Activated CD4-positive, alpha-beta memory T cell treated with anti-CD3 and anti-CD28 coated beads for 36 hours (primary cell): ENCODE data around the gene A4GALT. TPM values are rescaled to one million over a fixed set of nuclear protein-coding genes. Genes with fewer than 3 reads are reported as not detected.
"Not testable (repeated sequence)": the region's sequence is repeated elsewhere in the genome, so short reads cannot be mapped to it uniquely, and the experiment has no call there.

ENCODE experiments used
- CTCF ChIA-PET: fragments of 350-600 bp; sonication (Branson Sonifier 250); formaldehyde crosslinking; loops from one replicate; lab custom pipeline; 2021; ENCODE audit warnings: antibody characterized with exemption, inconsistent platforms; lab: Charles Lee
- POLR2A ChIA-PET: fragments of 350-600 bp; sonication (Branson Sonifier 250); formaldehyde crosslinking; loops from one replicate; lab custom pipeline; 2021; ENCODE audit warnings: antibody characterized with exemption; lab: Charles Lee
- DNase-seq: peaks from one replicate; pipeline ENCODE4 v3.0.0-alpha.2; 2020
- H3K27ac Mint-ChIP-seq: one replicate; pipeline ENCODE4 v1.8.0; 2021; ENCODE audit warnings: mixed read lengths
- H3K27me3 Mint-ChIP-seq: one replicate; pipeline ENCODE4 v1.8.0; 2021; ENCODE audit warnings: mixed read lengths
- H3K36me3 Mint-ChIP-seq: one replicate; pipeline ENCODE4 v1.8.0; 2021; ENCODE audit warnings: mixed read lengths
- H3K4me1 Mint-ChIP-seq: one replicate; pipeline ENCODE4 v1.8.0; 2021; ENCODE audit warnings: low read depth, mixed read lengths
- H3K4me3 Mint-ChIP-seq: one replicate; pipeline ENCODE4 v1.8.0; 2021; ENCODE audit warnings: mild to moderate bottlenecking, mixed read lengths
- H3K9me3 Mint-ChIP-seq: one replicate; pipeline ENCODE4 v1.8.0; 2021; ENCODE audit warnings: mixed read lengths
- intact Hi-C: fragments of 100-400 bp; cut with micrococcal nuclease; formaldehyde crosslinking; loops from one replicate; pipeline ENCODE4 v1.15.1; 2023
- total RNA-seq, 2 experiments: library from RNA; stranded (reverse); gene quantifications; one replicate each; pipeline ENCODE4 v1.2.3, GENCODE V29; 2021

A4GALT gene
- total RNA-seq, 2 experiments from 2014 or later: not detected

GRCh38 chr22:42670046-42670445, 50.6 kb downstream of the A4GALT start:
- H3K9me3 Mint-ChIP-seq: no peaks in the 10 kb centered on the region

GRCh38 chr22:42666393-42666792, 54.3 kb downstream of the A4GALT start:
- POLR2A ChIA-PET, H3K9me3 Mint-ChIP-seq, DNase-seq, H3K4me3 Mint-ChIP-seq, H3K4me1 Mint-ChIP-seq, H3K27me3 Mint-ChIP-seq, H3K27ac Mint-ChIP-seq, intact Hi-C loops, H3K36me3 Mint-ChIP-seq: not testable (repeated sequence)
- CTCF ChIA-PET: interaction anchor here (0.5 to 1.0 kb wide), 2 partner anchors 201 to 233 kb away, joined by 3 to 4 read pairs; no protein-coding TSS in a partner anchor

More at GRCh38 chr22:42670046-42670445, 50.6 kb downstream of the A4GALT start:
- CTCF ChIA-PET: no interaction called here
- intact Hi-C loops: no loop called here
- no peak overlapping the region for H3K4me3 Mint-ChIP-seq
- H3K27ac Mint-ChIP-seq: no peak overlapping the region
- no peak for DNase-seq
- peaks cover 10% of the 10 kb centered on the region for H3K4me1 Mint-ChIP-seq
- POLR2A ChIA-PET: no interaction called here
- H3K27me3 Mint-ChIP-seq: no peaks in the 10 kb centered on the region
- no peaks in the 10 kb centered on the region for H3K36me3 Mint-ChIP-seq

- Mint-ChIP-seq H3K27ac (no peak overlapping the region), H3K36me3 (no peaks in the 10 kb centered on the region)
Observed at GRCh38 chr22:42664976-42665831, 55.5 kb downstream of the A4GALT start.

DNA sequence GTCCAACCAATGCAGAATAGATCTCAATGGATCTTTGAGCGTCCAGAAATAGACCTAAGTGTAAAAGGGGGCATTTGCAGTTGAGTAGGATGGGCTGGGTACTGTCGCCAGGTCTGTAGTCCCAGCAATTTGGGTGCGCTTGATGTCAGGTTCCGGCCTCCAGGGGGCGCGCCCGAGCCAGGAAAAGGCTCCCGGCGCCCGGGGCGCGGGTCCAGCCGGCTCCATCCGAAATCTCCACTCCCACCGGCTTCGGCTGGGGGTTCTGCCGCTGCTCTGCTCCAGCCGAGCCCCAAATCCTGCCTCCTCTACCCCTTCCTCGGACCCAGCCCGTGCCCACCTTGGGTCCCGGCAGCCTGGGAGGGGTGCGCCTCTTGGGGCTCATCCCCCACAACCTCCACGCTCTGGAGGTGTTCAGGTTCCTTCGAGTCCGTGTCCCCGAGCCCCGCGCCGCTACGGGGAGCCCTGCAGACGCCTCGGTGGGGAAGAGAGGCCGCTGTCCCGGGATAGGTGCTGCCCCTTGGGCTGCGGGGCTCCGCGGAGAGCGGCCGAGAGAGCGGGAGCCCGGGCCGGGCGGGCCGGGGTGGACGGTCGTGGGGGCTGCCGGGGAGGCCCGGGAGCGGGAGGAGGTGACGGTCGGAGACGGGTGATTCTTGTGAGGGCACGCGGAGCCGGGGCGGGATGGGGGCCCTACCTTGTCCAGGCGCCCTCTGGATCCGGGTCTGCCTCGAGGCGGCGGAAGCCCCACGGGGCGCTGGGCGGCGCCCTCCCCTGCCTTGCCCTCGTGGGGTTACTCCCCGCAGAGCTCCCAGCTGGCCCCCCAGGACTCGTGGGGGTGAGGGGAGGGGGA, 58.5 kb downstream of the A4GALT start:
- intact Hi-C loops: no loop called here
- no peaks in the 10 kb centered on the region for H3K4me1 Mint-ChIP-seq
- no peaks in the 10 kb centered on the region for H3K9me3 Mint-ChIP-seq
- peaks cover 4% of the 10 kb centered on the region for H3K27me3 Mint-ChIP-seq
- no peak overlapping the region for H3K27ac Mint-ChIP-seq
- H3K36me3 Mint-ChIP-seq: no peaks in the 10 kb centered on the region
- DNase-seq: peak; percentile 85
- H3K4me3 Mint-ChIP-seq: peak overlapping the region; percentile 55
- CTCF ChIA-PET: interaction anchor here (1.0 to 2.0 kb wide), 4 partner anchors 8 to 149 kb away, joined by 3 to 7 read pairs (median 4); no protein-coding TSS in a partner anchor
- POLR2A ChIA-PET: interaction anchor here (1.5 kb wide), 1 partner anchor 13 kb away, joined by 4 read pairs; the partner anchor contains the start of gene CYB5R3

More at GRCh38 chr22:42664976-42665831, 55.5 kb downstream of the A4GALT start:
- no peak for DNase-seq
- Mint-ChIP-seq H3K27me3 (no peaks in the 10 kb centered on the region), H3K4me1 (no peaks in the 10 kb centered on the region), H3K4me3 (no peak overlapping the region), H3K9me3 (no peaks in the 10 kb centered on the region)
- intact Hi-C loops: no loop called here
- ChIA-PET CTCF (no interaction called here), POLR2A (no interaction called here)

DNA sequence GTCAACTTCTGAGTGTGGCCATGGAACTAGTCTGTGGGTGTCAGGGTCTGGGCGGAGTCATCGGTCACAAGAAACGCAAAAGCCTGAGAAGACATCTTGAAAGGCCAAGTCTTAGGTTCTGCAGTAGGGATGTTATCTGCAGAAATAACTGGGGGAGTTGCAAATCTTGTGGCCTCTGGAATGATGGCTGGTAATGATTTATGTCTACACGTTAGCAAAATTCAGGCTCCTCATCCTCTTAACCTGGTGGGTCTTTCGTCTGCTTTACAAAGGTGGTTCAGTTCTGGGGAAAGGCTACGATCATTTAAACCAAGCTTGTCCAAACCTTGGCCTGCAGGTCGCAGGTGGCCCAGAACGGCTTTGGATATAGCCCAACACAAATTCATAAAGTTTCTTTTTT, 64.1 kb downstream of the A4GALT start:
- Mint-ChIP-seq H3K27ac (no peak overlapping the region), H3K4me3 (no peak overlapping the region), H3K36me3 (no peaks in the 10 kb centered on the region), H3K9me3 (no peaks in the 10 kb centered on the region), H3K27me3 (peaks cover 4% of the 10 kb centered on the region), H3K4me1 (no peaks in the 10 kb centered on the region)
- no peak for DNase-seq
- POLR2A ChIA-PET: no interaction called here
- intact Hi-C loops: no loop called here
- CTCF ChIA-PET: no interaction called here

DNA sequence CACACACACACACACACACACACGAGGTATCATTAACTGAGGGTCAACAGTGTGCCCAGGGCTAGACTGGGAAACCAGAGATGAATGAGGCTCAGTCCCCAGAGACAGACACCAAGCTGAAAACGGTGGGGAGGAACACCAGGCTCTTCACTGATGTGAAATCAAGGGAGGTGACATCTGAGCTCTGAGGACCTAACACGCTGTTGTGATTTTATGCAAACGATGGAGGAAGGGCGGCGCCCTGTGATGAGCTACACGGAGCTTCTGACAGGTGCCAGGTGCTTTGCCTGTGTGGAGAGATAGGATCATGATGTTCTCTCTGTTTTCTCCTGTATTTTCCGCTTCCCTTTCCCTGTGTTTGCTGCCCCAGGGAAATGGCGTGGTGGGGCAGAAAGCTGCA, 65.0 kb downstream of the A4GALT start:
- Mint-ChIP-seq H3K36me3 (no peaks in the 10 kb centered on the region), H3K27me3 (peaks cover 4% of the 10 kb centered on the region), H3K4me3 (no peak overlapping the region), H3K4me1 (no peaks in the 10 kb centered on the region), H3K27ac (no peak overlapping the region), H3K9me3 (no peaks in the 10 kb centered on the region)
- ChIA-PET CTCF (interaction anchor here (1.1 kb wide), 1 partner anchor 212 kb away, joined by 3 read pairs; no protein-coding TSS in a partner anchor), POLR2A (no interaction called here)
- DNase-seq: no peak
- intact Hi-C loops: no loop called here

DNA sequence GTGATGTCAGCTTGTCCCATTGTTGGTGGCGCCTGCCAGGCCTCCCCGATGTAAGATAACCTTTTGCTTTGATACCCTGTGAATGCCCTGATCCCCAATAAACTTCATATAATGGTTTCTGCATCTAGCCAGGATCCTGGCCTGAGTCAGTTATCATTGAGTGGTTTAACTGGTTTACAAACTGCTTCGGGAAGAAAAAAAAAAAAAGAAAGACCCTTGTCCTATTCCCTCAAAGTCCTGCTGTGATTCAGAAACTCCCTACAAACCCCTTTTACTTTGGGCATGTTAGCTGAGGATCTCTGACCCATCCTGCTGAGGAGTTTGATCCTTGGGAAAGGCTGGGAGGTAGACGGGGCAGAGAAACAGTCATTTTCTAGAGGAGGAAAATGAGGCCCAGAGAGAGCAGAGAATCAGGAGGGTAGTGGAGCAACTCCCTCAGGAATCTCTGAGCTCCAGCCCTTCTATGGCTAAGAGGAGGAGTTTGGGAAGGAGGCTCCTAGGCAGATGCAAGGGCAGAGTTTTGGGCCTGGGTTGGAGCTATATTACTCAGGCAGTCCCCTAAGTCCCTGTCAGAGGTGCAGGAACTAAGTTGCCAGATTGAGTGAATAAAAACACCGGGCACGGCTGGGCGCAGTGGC, 66.1 kb downstream of the A4GALT start:
- Mint-ChIP-seq H3K27me3 (peaks cover 4% of the 10 kb centered on the region), H3K36me3 (no peaks in the 10 kb centered on the region), H3K4me1 (no peaks in the 10 kb centered on the region), H3K9me3 (no peaks in the 10 kb centered on the region), H3K4me3 (no peak overlapping the region), H3K27ac (no peak overlapping the region)
- ChIA-PET POLR2A (interaction anchor here (0.6 kb wide), 1 partner anchor 46 kb away, joined by 3 read pairs; no protein-coding TSS in a partner anchor), CTCF (interaction anchor here (1.2 to 1.8 kb wide), 3 partner anchors 9 to 34 kb away, joined by 3 to 7 read pairs (median 4); no protein-coding TSS in a partner anchor)
- intact Hi-C loops: no loop called here
- no peak for DNase-seq

GRCh38 chr22:42653999-42654398, 66.7 kb downstream of the A4GALT start:
- Mint-ChIP-seq H3K4me1 (no peaks in the 10 kb centered on the region), H3K27ac (no peak overlapping the region), H3K9me3 (no peaks in the 10 kb centered on the region), H3K36me3 (no peaks in the 10 kb centered on the region), H3K4me3 (no peak overlapping the region), H3K27me3 (peaks cover 4% of the 10 kb centered on the region)
- POLR2A ChIA-PET: interaction anchor here (0.6 to 2.6 kb wide), 2 partner anchors 39 to 46 kb away, joined by 3 to 10 read pairs; partner anchors contain the start of gene POLDIP3
- DNase-seq: no peak
- CTCF ChIA-PET: interaction anchor here (1.2 to 1.8 kb wide), 3 partner anchors 9 to 33 kb away, joined by 3 to 7 read pairs (median 4); no protein-coding TSS in a partner anchor
- intact Hi-C loops: no loop called here

DNA sequence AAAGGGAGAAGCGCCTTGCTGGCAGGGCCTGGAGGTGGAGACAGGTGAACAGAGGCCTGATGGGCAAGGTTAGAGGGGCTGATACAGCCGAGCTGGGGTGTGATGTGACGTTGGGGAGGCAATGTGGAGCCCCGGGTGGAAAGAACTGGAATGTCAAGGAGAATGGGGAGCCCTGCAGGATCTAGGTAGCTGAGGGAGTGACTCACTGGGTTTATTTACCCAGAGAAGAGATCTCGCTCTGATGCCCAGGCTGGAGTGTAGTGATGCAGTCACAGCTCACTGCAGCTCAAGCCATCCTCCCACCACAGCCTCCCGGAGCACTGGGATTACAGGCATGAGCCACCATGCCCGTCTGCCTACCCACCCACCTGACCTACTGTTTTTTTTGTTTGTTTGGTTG, 69.5 kb downstream of the A4GALT start:
- Mint-ChIP-seq H3K4me3 (peak overlapping the region; percentile 38), H3K27me3 (no peaks in the 10 kb centered on the region), H3K4me1 (peaks cover 12% of the 10 kb centered on the region), H3K36me3 (no peaks in the 10 kb centered on the region), H3K9me3 (no peaks in the 10 kb centered on the region), H3K27ac (no peak overlapping the region)
- ChIA-PET POLR2A (interaction anchor here (5.7 kb wide), 1 partner anchor 36 kb away, joined by 45 read pairs; the partner anchor contains the start of gene POLDIP3), CTCF (interaction anchor here (0.7 to 1.0 kb wide), 2 partner anchors 9 to 29 kb away, joined by 4 to 5 read pairs; no protein-coding TSS in a partner anchor)
- intact Hi-C loops: no loop called here
- no peak for DNase-seq

DNA sequence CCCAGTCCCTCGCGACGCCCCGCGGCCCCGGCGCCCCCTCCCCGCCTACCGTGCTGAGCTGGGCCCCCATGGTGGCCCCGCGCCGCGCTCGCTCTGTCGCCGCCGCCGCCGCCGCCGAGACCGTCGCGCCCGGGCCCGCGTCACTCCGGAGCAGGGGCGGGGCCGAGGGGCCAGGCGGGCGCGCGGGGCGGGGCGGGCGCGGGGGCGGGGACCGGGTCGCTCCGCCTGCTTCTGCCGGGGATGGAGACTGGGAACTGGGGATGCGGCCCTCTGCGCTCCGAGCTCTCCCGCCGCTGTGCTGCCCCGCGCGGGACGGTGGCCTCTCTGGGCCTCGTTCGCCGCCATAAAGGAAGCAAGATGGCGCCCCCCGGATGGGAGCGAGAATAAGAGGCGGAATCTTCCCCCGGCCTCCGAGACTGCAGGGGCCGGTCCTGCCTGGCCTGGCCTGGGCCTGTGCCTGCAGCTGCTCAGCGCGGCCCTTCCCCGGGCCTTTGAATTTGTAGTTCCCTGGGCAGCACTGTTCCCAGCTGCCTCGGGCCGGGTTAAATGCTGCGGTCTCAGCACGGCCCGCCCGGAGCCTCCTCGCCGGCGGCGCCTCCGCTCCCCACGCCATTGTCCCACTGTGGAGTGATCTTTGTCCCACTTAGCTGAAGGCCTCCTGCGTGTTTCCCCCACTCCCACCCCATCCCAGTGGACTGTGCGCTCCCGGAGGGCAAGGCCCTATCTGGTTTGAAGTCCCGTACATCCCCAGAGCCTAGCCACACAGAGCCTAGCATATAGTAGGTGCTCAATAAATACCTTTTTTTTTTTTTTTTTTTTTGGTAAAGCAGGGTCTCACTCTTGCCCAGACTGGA, 71.2 kb downstream of the A4GALT start, which contains the start of gene CYB5R3:
CYB5R3 (minus strand) TSS at position 147 of the 854 bp plus-strand sequence; CDS start at position 70, 77 bp downstream.
- intact Hi-C loops: loop anchor here (2.0 kb wide), 1 partner anchor 35 kb away; the partner anchor contains the start of gene POLDIP3
- peak; percentile 88 for DNase-seq
- Mint-ChIP-seq H3K27ac (peak within 1 kb of the TSS; percentile 78), H3K9me3 (no peaks in the 10 kb centered on the region), H3K27me3 (no peaks in the 10 kb centered on the region), H3K36me3 (no peaks in the 10 kb centered on the region), H3K4me1 (peaks cover 20% of the 10 kb centered on the region), H3K4me3 (peak within 1 kb of the TSS; percentile 89)
- CTCF ChIA-PET: interaction anchor here (1.1 kb wide), 1 partner anchor 29 kb away, joined by 5 read pairs; no protein-coding TSS in a partner anchor
- POLR2A ChIA-PET: interaction anchor here (0.6 to 5.7 kb wide), 4 partner anchors 11 to 207 kb away, joined by 4 to 45 read pairs (median 5); partner anchors contain the start of genes ARFGAP3 and POLDIP3
